Thyroid gland (tissue), 4 donors: Measurements from ENCODE around the gene SMIM32. TPM values are rescaled to one million over a fixed set of nuclear protein-coding genes. Genes with fewer than 3 reads are reported as not detected.
A peak's percentile ranks its signal among the peaks of the same experiment; 100 is the strongest.

Experiments
- DNase-seq, 2 donors: peaks; one replicate each; pipeline ENCODE4 v3.0.0-alpha.2; 2019
- H3K27ac ChIP-seq, 3 donors: fragments of 200-600 bp; sonication (generic); 1 replicate in 2 of 3; 2 replicates in 1 of 3; pipeline ENCODE4 v1.5.1; 2016 to 2019; ENCODE audit warnings: mild to moderate bottlenecking in 1 of 3, moderate library complexity in 1 of 3
- H3K27me3 ChIP-seq: fragments of 200-600 bp; sonication (generic); one replicate; pipeline ENCODE4 v1.5.1; 2019
- H3K36me3 ChIP-seq, 2 donors: fragments of 200-600 bp; sonication (generic); one replicate each; pipeline ENCODE4 v1.5.1; 2016 to 2019
- H3K4me1 ChIP-seq, 2 donors: fragments of 200-600 bp; sonication (generic); one replicate each; pipeline ENCODE4 v1.5.1; 2017 to 2019
- H3K4me3 ChIP-seq, 3 donors: fragments of 200-600 bp; sonication (generic); replicated peaks in 1 of 3; 1 replicate in 2 of 3; 2 replicates in 1 of 3; pipeline ENCODE4 v1.5.1; 2016; ENCODE audit warnings: mild to moderate bottlenecking in 1 of 3
- H3K9me3 ChIP-seq: fragments of 200-600 bp; sonication (generic); one replicate; pipeline ENCODE4 v1.5.1; 2017
- POLR2A ChIP-seq, 2 donors: fragments of 450-650 bp; IDR thresholded peaks; one replicate each; pipeline ENCODE4 v1.6.1; 2017; ENCODE audit warnings: antibody characterized with exemption in 2 of 2, mild to moderate bottlenecking in 2 of 2, moderate library complexity in 1 of 2
- WGBS, 2 donors: methylation state at CpG; one replicate each; pipeline ENCODE4 v1.1.5; 2017; 5-methylcytosine and 5-hydroxymethylcytosine counted together
- intact Hi-C: fragments of 100-400 bp; cut with DNase I; formaldehyde crosslinking; loops from one replicate; pipeline ENCODE4 v1.15.1; 2023
- total RNA-seq, 4 donors: library from RNA; depleted of rRNA; stranded (reverse); fragments of >200 nt; gene quantifications; one replicate each; pipeline ENCODE4 v1.2.3, GENCODE V29; 2016
- TF ChIP-seq, protein P1 (sequence below), 6 experiments: fragments of 200-600 bp in 3 of 6; fragments of 450-650 bp in 3 of 6; sonication (generic) in 3 of 6; IDR thresholded peaks; one replicate each; pipeline ENCODE4 v1.5.1; 2016 to 2019; ENCODE audit warnings: antibody characterized with exemption in 6 of 6, mild to moderate bottlenecking in 2 of 6, inconsistent platforms in 1 of 6, moderate library complexity in 1 of 6

Gene SMIM32
- total RNA-seq, 4 donors from 2014 or later = 0.44 TPM; not detected in 3

DNA sequence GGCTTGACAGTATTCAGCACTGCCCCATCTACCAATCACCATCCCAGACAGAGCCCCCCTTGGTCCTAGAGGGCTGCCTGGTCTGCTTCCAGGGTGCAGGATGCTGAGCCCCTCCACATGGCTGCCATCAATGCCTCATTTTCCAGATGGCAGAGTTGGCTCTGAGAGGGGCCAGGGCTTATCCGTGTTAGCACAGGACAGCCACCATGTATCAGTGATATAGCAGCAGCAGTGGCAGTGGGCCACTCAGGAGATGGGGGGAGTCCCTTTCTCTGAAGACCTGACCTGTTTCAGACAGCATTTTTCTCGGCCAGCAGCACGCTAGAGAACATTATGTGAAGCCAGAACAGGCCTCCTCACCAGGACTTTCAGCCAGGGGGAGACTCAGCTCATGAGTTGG lies 1.6 kb upstream of the SMIM32 start:
- H3K4me3 ChIP-seq = no peak overlapping the region
- H3K36me3 ChIP-seq = no peaks in the 10 kb centered on the region
- intact Hi-C loops = no loop called here
- WGBS, 2 donors = 75 to 100% methylated on average over 2 to 3 of the region's 3 CpGs
- H3K9me3 ChIP-seq = no peaks in the 10 kb centered on the region
- DNase-seq = no peak
- H3K27ac ChIP-seq = no peak overlapping the region
- no peaks in the 10 kb centered on the region for H3K27me3 ChIP-seq
- no peak for TF ChIP-seq POLR2A (IDR thresholded peaks at IDR 0.05)
- TF ChIP-seq, protein P1, sequence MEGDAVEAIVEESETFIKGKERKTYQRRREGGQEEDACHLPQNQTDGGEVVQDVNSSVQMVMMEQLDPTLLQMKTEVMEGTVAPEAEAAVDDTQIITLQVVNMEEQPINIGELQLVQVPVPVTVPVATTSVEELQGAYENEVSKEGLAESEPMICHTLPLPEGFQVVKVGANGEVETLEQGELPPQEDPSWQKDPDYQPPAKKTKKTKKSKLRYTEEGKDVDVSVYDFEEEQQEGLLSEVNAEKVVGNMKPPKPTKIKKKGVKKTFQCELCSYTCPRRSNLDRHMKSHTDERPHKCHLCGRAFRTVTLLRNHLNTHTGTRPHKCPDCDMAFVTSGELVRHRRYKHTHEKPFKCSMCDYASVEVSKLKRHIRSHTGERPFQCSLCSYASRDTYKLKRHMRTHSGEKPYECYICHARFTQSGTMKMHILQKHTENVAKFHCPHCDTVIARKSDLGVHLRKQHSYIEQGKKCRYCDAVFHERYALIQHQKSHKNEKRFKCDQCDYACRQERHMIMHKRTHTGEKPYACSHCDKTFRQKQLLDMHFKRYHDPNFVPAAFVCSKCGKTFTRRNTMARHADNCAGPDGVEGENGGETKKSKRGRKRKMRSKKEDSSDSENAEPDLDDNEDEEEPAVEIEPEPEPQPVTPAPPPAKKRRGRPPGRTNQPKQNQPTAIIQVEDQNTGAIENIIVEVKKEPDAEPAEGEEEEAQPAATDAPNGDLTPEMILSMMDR (IDR thresholded peaks at IDR 0.05) = no peak
- H3K4me1 ChIP-seq = peaks cover 13 to 18% of the 10 kb centered on the region in 2 donors

DNA sequence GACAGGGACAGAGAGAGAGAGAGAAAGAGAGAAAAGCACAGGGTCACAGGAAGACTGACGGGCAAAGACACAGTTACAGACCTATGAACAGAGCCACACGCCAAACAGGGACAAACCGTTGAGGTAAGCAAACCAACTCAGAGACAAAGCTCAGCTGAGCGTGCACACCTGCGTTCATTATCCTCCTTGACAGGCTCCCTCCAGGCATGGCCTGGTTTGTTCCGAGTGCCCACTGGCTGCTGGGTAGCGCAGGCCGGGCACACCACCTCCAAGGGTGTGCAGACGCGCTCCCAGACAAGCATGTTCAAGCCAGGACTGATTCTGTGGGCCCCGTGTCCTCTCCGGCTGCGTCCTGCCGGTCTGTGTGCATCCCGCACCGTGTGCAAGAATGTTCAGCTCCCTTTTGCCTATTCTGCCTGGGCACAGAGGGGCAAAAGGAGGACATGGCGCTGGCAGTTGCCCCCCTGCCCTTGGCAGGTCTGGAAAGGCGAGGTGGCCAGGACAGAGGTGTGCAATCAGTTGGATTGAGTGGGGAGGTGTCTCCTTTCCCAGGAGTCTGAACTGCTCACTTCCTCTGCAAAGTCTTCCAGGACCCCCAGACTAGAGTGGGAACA lies 467 bp upstream of the SMIM32 start:
- 31 to 59% methylated on average over 9 to 16 of the region's 18 CpGs for WGBS, 2 donors
- H3K4me3 ChIP-seq = no peak overlapping the region
- no peak for TF ChIP-seq POLR2A (IDR thresholded peaks at IDR 0.05)
- TF ChIP-seq, protein P1 (IDR thresholded peaks at IDR 0.05) = no peak
- H3K4me1 ChIP-seq = peaks cover 13 to 18% of the 10 kb centered on the region in 2 donors
- no peaks in the 10 kb centered on the region for H3K9me3 ChIP-seq
- DNase-seq = no peak
- intact Hi-C loops = no loop called here
- no peak overlapping the region for H3K27ac ChIP-seq
- no peaks in the 10 kb centered on the region for H3K27me3 ChIP-seq
- H3K36me3 ChIP-seq = no peaks in the 10 kb centered on the region

DNA sequence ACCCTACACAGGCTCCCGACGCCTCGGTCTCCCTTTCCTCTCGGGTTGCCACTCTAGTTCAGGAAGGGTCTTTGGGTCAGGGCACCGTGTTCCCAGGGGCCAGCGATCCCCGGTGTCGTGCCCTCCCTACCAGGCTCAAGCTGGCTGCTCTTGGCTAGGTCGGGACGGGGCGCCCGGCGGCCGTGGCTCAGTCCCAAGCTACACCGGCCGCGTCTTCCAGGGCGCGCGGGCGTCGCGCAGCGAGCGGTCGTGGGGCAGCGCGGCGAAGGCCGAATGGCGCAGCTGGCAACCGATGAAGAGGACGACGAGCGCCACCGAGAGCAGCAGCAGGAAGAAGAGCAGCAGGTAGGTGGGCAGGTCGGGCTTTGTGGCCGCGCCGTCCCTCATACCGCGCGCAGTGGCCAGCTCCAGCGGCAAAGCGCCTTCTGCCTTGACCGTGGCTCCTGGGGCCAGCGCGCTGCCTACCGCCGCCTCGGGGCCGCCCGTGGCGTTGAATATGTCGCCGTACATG lies 892 bp downstream of the SMIM32 start:
- peak in 1 of 2 donors; percentile 5 for DNase-seq
- WGBS, 2 donors = 0 to 1% methylated on average over 3 to 20 of the region's 56 CpGs
- no peaks in the 10 kb centered on the region for H3K9me3 ChIP-seq
- H3K27ac ChIP-seq = no peak overlapping the region
- H3K27me3 ChIP-seq = no peaks in the 10 kb centered on the region
- H3K4me3 ChIP-seq = peak overlapping the region in 2 of 3 donors; percentile 21 to 24
- peaks cover 13 to 18% of the 10 kb centered on the region in 2 donors for H3K4me1 ChIP-seq
- no peak for TF ChIP-seq POLR2A (IDR thresholded peaks at IDR 0.05)
- TF ChIP-seq, protein P1 (IDR thresholded peaks at IDR 0.05) = no peak
- no peaks in the 10 kb centered on the region for H3K36me3 ChIP-seq
- intact Hi-C loops = no loop called here

DNA sequence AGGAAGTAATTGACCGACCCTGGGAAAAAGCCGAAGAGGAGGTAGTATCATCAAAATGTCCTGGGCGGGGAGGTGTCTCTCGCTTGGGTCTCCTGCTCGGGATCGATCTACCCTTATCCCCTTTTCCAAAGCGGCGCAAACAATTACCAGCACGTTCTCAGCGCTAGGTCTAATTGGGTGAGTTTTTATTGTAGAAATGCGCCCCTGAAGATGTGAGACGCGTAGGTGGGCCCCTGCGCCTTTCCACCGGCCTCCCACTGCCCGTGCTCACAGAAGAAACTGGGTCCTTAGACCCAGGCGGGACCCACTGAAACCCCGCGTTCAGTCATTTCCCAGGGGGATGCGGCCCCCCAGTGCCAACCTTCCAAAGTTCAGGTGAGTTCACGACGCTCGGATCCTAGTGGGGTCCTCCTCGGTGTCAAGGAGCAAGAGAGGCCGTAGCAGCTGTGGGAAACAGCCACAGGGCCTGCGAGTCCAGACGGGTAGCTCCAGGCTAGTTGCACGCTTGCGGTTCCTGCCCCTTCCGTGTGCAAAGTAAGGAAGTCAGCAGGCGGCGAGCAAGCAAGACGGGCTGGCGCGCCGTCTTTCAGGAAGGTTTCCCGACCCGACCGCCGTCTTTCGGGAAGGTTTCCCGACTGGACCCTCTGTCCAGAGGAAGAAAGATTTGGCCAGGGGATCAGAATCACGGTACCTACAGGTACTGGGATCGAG lies 1.5 kb downstream of the SMIM32 start:
- Histone ChIP-seq H3K4me1 (peaks cover 13 to 18% of the 10 kb centered on the region in 2 donors), H3K27me3 (no peaks in the 10 kb centered on the region), H3K36me3 (no peaks in the 10 kb centered on the region), H3K27ac (no peak overlapping the region), H3K9me3 (no peaks in the 10 kb centered on the region), H3K4me3 (no peak overlapping the region)
- intact Hi-C loops = no loop called here
- WGBS, 2 donors = 30 to 40% methylated on average over 33 to 34 of the region's 44 CpGs
- TF ChIP-seq, protein P1 (IDR thresholded peaks at IDR 0.05) = no peak
- no peak for TF ChIP-seq POLR2A (IDR thresholded peaks at IDR 0.05)
- no peak for DNase-seq

DNA sequence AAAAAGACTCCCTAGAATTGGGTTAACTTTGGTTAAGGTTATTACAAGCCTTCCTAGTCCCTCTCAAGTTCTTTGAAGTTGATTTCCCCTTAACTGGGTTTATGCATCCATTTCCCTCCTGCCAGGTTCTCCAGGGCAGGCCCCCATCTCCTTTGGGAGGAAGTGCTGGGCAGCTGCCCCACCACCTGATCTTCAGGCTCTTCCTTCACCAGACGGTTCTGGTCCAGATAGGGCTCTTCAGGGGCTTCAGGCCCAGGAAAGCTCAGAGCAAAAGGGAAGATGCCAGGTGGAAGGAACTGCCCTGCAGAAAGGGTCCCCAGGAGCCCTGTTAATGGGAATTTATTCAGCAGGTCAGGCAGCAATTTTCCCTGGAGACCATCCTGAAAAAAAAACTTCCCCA lies 2.1 kb downstream of the SMIM32 start:
- WGBS, 2 donors = 25 to 45% methylated on average over 1 of the region's 1 CpG
- DNase-seq = no peak
- H3K9me3 ChIP-seq = no peaks in the 10 kb centered on the region
- no peaks in the 10 kb centered on the region for H3K36me3 ChIP-seq
- H3K4me3 ChIP-seq = no peak overlapping the region
- no peaks in the 10 kb centered on the region for H3K27me3 ChIP-seq
- intact Hi-C loops = no loop called here
- H3K4me1 ChIP-seq = peaks cover 13 to 18% of the 10 kb centered on the region in 2 donors
- H3K27ac ChIP-seq = no peak overlapping the region
- TF ChIP-seq, protein P1 (IDR thresholded peaks at IDR 0.05) = no peak
- TF ChIP-seq POLR2A (IDR thresholded peaks at IDR 0.05) = no peak
